ENCODE data around the gene OR6M1.

OR6M1 gene

GRCh38 chr11:123775715-123776549, 30.2 kb downstream of the OR6M1 start:
- DNase-seq (ENCODE audit: low spot score) = no peak

GRCh38 chr11:123775289-123775688, 30.9 kb downstream of the OR6M1 start:
- no peak for DNase-seq (ENCODE audit: low spot score)

GRCh38 chr11:123773959-123774358, 32.2 kb downstream of the OR6M1 start:
- DNase-seq (ENCODE audit: low spot score) = no peak

DNA sequence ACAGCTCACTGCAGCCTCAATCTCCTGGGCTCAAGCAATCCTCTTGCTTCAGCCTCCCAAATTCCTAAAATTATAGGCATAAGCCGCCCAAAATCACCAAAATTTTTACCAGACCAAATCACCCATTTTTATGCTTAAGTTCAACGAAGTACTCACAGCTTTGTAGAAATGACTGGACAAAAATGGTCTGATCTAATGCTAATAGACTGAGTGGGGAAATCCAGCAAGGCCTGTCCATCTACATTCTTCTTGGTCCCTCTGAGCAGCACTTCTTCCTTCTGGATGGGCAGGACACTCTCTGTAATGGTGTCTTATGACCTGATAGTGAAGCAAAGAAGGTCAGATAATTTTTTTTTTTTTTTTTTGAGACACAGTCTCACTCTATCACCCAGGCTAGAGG, 33.1 kb downstream of the OR6M1 start:
- no peak for DNase-seq (ENCODE audit: low spot score)

- no peak for DNase-seq (ENCODE audit: low spot score)
Observed at GRCh38 chr11:123771664-123772063, 34.5 kb downstream of the OR6M1 start.

- no peak for DNase-seq (ENCODE audit: low spot score)
Observed at GRCh38 chr11:123770712-123771111, 35.4 kb downstream of the OR6M1 start.

DNA sequence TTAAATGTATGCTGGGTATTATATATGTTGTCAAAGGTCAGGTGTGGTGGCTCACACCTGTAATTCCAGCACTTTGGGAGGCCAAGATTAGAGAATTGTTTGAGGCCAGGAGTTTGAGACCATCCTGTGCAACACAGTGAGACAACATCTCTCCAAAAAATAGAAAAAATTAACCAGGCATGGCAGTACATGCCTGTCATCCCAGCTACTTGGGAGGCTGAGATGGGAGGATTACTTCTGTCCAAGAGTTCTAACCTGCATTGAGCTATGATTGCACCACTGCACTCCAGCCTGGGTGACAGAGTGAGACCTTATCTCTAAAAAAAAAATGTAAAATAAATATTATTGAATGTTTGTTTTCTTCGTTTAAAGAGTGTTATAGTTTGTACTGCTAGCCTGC, 40.5 kb downstream of the OR6M1 start:
- DNase-seq (ENCODE audit: low spot score) = no peak

- DNase-seq (ENCODE audit: low spot score) = no peak
Observed at GRCh38 chr11:123762422-123762821, 43.7 kb downstream of the OR6M1 start.

- no peak for DNase-seq (ENCODE audit: low spot score)
Observed at GRCh38 chr11:123760894-123761293, 45.3 kb downstream of the OR6M1 start.

DNA sequence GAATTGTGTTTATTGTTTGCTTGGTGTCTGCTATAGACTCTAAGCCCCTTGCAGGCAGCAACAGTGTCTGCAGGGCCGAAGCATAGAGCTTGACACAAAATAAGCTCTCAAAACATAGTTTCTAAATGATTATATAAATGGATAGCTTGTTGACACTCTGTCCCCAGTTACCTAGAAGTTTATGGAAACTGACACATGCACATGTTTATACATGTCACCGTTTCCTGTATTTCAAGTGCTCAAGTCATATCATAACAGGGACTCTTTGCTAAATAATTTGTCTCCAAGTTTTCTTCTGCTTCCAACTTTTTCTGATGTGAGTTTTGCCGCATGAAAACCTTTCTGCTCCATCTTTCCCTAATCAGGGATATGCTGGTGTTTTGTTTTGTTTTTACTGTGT, 48.2 kb downstream of the OR6M1 start:
- no peak for DNase-seq (ENCODE audit: low spot score)

DNA sequence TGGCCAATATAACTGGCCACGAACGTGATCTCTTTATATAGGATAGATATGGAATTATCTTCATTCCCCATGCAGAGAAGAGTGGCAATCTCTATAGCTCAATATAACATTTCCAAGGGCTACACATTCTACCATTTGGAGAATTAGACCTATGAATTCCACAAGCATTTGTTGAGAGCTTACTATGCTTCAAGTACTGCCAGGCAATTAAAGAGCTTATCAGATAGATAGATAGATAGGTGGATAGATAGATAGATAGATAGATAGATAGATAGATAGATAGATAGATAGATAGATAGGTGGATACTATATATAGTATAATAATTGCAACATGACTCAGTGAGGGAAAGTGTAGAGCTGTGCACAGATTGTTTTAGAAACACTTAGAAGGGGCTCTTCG, 50.3 kb downstream of the OR6M1 start:
- DNase-seq (ENCODE audit: low spot score) = no peak
